H7 (cell line): ENCODE results near the gene KCTD3. TPM values are rescaled to one million over a fixed set of nuclear protein-coding genes. Genes with fewer than 3 reads are reported as not detected.

ENCODE experiments used
- DNase-seq: peaks from one replicate; pipeline ENCODE4 v3.0.0; 2012
- H3K27me3 ChIP-seq: 2 replicates; pipeline ENCODE4 v1.6.0; 2011; ENCODE audit warnings: mild to moderate bottlenecking, low read length; ENCODE audit not compliant: control insufficient read depth, insufficient read depth
- H3K36me3 ChIP-seq: replicated peaks from 2 replicates; pipeline ENCODE4 v1.5.1; 2011; ENCODE audit warnings: low read length; ENCODE audit not compliant: control insufficient read depth, insufficient read depth
- H3K4me3 ChIP-seq: 2 replicates; pipeline ENCODE4 v1.5.1; 2011; ENCODE audit warnings: low read depth, mild to moderate bottlenecking, control low read depth, low read length, moderate library complexity; ENCODE audit not compliant: insufficient read depth
- total RNA-seq: library from RNA; depleted of rRNA; stranded (reverse); fragments of >200 nt; shearing (Covaris generic); gene quantifications from 2 replicates; pipeline ENCODE4 v1.2.3, GENCODE V29; 2014

KCTD3 gene
- total RNA-seq, 1 experiment from 2014 or later = 67.9 TPM

DNA sequence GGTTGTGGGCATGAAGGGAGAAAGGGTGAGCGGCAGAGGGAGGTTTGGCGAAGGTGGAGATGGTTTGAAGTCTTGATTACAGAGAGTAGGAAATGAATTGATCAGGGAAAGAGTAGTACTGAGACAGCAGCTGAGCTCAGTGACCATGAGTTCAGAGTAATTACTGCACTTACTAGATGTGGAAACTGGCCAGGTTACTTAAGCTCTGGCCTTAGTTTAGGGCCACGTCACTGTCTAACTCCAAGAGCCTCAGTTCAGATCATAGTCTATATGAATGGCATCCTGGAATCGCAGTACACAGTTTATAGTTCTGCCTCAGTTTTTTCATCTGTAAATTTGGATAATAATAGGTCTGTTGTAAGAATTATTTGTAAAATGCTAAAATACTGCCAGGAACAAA is 78.1 kb downstream of the KCTD3 start:
- DNase-seq = no peak
- Histone ChIP-seq H3K4me3 (no peak overlapping the region), H3K36me3 (no peaks in the 10 kb centered on the region), H3K27me3 (no peaks in the 10 kb centered on the region)

DNA sequence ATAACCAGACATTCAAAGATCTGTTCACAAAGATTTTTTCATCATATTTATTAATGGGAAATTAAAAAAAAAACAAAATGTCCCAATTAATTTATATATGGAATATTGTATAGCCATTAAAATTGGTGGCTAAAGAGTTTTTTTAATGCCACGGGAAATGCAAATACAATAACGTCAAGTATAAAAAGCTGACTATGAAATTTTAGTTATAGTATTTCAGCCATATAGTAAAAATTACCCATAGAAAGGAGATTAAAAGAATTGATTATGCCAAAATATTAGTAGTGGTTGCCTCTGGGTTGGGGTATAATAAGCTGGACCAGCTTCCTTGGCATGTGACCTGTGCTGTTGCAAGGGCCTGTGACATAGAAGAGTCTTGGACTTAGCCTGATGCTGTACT is 78.8 kb downstream of the KCTD3 start:
- DNase-seq = no peak
- Histone ChIP-seq H3K27me3 (no peaks in the 10 kb centered on the region), H3K4me3 (no peak overlapping the region), H3K36me3 (no peaks in the 10 kb centered on the region)

DNA sequence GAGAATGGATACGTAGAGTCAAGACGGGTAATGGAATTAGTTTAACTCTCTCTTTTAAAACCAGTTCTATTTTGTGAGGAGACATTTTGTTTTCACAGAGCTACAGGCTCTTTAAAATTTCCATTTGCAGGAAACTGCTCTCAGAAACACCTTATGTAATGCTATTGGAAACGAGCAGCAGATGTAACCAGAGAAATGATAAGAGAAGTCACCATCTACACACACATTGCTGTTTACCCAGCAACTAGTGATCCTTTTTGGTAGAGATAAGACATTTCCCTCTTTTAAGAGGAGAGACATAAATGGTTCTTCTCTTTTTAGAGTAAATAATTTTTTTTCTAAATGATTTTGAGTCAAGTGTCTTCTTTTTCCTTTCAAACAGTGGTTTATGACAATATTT is 80.6 kb downstream of the KCTD3 start:
- Histone ChIP-seq H3K27me3 (no peaks in the 10 kb centered on the region), H3K36me3 (no peaks in the 10 kb centered on the region), H3K4me3 (no peak overlapping the region)
- no peak for DNase-seq

DNA sequence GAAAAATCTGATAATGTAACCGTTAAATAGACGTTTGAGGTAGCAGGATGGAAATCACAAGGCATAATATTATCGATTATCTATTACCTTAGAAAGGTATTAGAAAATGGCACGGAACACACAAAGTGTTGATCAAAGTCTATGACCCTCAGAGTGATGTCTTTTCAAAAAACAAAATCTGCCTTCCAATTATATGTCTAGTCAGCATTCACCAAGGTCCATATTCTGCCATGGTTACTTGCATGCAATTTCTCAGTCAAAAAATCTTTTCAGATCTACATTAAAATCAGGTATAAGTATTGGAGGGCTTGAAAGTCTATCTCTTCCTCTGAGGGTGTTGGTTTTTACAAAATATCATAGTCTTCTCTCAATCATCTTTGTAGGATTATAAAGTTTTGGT is 81.9 kb downstream of the KCTD3 start:
- H3K4me3 ChIP-seq = no peak overlapping the region
- no peak for DNase-seq
- no peaks in the 10 kb centered on the region for H3K36me3 ChIP-seq
- no peaks in the 10 kb centered on the region for H3K27me3 ChIP-seq

DNA sequence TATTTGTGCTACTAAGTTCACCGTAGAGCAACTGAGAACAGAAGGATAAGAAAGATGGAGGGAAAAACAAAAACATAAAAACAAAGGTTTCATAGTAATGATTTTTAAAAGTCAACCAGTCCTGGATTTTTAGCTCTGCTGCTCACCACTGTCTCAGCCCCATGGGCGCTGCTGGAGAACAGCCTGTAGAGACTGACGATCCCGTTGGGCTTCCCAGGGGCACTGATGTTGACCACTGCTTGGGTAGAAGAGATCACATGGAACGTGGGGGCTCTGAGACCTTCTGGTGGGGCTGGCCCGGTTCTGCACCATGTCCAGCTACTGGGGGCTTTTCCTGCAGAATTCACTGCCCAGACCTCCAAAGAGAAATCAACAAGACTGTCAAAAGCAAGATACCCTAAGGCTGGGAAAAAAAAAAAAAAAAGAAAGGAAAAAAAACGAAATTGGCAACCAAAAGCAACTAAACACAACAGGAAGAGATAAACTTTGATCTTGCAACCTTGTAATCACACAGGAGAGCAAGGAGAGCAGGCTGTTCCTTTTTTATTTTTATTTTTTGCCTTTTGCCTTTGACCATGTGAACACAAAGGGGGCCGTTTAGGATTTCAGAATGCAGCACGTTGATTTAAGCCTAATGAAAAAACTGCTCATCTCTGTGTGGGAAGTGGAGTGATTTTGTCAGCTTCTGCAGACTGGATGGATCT is 83.5 kb downstream of the KCTD3 start:
- Histone ChIP-seq H3K36me3 (no peaks in the 10 kb centered on the region), H3K27me3 (no peaks in the 10 kb centered on the region), H3K4me3 (no peak overlapping the region)
- DNase-seq = no peak

DNA sequence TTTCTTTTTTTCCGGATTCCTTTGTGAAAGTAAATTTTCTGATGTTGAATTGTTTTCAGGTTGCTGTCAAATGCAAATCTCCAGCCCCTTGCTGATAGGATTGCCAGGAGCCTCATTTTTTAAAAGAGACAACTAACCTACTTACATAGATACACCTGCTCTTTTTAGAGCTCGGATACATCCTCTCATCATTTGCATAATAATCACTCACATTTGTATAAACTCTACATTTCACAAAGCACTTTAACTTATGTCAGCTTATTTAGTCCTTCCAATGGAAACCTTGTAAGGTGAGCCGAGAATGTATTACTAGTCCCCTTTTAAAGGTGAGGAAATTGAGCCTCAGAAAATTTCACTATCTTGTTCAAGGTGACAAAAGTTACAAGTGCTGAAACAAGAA is 84.8 kb downstream of the KCTD3 start:
- no peak for DNase-seq
- H3K27me3 ChIP-seq = no peaks in the 10 kb centered on the region
- H3K4me3 ChIP-seq = no peak overlapping the region
- H3K36me3 ChIP-seq = no peaks in the 10 kb centered on the region

DNA sequence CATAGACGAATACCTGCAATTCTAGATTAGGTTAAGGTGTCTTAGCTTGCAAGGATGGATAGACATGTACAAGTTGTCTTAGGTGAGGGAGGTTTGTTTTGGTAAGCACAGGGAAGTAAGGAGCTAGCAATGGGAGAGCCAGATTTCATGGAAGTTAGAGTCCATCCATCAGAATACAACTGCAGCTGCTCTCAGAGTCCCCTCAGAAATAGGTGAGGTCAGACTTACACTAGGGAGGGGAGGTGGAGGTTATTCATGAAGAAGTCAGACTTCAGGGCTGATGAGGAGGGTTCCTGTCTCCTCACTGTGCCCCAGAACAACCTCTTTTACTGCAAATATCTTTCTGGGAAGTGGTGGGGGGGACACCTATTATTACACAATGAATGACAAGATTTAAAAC is 85.3 kb downstream of the KCTD3 start:
- Histone ChIP-seq H3K36me3 (no peaks in the 10 kb centered on the region), H3K4me3 (no peak overlapping the region), H3K27me3 (no peaks in the 10 kb centered on the region)
- no peak for DNase-seq

DNA sequence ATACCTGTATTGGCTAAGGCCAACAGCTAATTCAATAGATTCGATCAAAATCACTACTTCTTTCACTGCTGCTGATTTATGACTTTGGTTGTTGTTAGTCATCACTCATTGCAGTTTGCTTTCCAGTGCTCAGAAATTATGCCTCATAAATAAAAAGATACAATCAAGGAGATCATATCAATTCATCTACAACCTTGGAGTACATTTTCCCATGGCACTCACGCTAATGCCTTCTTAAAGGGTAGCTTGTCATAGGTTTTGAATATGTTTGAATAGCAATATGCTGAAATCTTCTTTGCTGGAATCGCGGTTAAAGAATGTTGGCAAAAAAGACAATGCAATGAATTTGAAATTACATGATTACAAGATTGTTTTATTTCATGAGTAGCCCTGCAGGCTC is 89.9 kb downstream of the KCTD3 start:
- no peak for DNase-seq
- no peaks in the 10 kb centered on the region for H3K36me3 ChIP-seq
- H3K4me3 ChIP-seq = no peak overlapping the region
- no peaks in the 10 kb centered on the region for H3K27me3 ChIP-seq

DNA sequence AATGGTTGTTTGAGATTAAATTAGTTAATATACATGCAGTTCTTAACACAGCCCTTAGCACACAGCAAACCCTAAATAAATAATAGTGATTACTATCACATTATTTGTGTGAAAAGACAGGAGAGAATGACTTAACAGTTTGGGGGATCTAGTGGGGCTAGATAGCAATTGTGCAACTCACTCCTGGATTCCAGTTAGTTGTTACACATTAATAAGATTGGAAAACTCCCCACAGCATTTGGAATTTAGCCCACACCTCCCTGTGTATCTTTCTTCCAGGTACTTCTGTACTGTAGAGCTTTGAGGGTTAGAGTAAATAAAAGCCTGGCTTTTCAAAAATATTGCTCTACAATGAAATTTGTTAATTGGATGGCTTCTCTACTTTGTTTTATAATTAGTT is 93.2 kb downstream of the KCTD3 start:
- no peak overlapping the region for H3K4me3 ChIP-seq
- H3K27me3 ChIP-seq = no peaks in the 10 kb centered on the region
- H3K36me3 ChIP-seq = no peaks in the 10 kb centered on the region
- no peak for DNase-seq

DNA sequence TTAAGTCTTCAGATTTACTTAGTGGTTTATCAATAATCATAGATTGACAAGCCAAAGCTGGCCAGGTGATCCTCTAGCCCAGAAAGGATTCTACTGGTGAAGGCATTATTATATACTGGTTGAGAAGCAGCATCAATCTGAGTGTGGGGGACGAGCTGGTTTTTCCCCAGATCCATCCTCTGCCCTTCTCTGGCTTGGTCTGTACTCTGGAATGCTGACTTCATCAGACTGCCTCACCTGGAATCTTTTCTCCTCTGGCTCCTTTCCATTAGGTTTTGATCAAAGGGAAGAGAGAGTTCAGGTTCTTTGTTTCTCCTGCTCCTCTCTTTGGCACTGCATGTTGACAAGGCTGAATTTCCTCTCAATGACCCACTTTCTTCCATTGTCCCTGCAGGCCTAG is 93.9 kb downstream of the KCTD3 start:
- Histone ChIP-seq H3K36me3 (no peaks in the 10 kb centered on the region), H3K4me3 (no peak overlapping the region), H3K27me3 (no peaks in the 10 kb centered on the region)
- no peak for DNase-seq

DNA sequence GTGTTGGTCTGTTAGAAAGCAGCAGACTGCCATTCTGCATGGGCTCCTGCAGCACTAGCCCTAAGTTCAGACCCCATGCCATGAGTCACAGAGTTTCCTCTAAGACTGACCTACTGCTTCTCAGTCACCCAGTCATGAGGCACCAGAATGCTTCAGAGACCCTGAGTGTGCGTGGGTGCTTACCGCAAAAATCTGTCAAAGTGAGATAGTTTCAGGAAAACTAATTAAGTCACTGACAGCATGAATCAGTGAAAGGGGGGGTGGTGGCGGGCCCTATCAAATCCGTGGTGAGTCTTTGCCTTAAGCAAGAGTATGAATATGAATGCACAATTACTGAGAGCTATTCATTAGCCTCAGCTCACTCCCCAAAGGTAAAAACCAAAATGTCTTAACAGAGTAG is 98.1 kb downstream of the KCTD3 start:
- no peaks in the 10 kb centered on the region for H3K36me3 ChIP-seq
- DNase-seq = no peak
- no peaks in the 10 kb centered on the region for H3K27me3 ChIP-seq
- H3K4me3 ChIP-seq = no peak overlapping the region

DNA sequence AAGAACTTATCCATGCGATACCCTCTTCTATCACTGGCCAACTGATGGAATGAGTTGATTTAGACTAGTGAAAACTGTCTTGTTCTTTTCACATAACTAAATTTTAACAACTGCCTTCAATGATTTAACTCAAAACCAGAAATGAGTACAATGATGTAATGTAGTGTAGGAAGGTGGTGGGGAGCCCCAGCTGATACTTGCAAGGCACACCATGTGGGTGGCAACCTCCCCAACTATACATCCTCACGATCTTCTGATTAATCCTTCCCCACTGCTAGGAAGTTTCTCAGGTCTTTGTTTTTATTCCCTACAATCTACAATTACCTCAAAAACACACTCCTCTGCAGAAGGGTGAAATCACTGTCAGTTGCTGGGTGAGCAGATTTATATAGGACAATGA is 100.7 kb downstream of the KCTD3 start:
- H3K4me3 ChIP-seq = no peak overlapping the region
- no peaks in the 10 kb centered on the region for H3K27me3 ChIP-seq
- no peak for DNase-seq
- no peaks in the 10 kb centered on the region for H3K36me3 ChIP-seq

DNA sequence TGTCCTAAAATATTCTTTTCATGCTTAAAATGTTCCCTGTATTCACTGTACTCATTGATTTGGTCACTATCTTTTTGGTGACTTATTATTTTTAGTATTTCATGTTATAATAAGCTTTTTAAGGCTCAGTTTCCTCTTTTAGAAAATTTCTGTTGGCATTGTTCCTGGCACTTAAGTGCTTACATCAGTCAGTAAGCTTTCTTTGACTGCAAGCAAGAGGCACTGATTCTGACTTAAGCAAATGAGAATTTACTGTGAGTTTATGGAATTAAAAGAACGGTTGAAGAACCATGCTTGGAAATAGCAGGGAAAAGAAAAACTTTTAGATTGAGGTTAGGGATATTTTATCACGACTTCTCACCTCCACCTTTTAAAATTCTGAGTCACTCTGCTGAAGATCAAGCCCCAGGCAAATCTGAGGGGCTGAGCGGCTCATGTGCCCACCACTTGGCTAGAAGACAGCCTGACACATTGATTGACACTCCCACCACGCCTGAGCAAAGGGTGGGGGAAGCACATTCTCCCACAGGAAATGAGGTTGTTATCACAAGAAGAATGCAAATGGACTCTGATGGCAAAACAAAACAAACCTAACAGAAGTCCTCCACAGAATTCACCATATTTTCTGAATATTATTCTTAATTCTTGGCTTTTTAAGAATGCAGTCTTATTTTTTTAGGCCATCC is 102.8 kb downstream of the KCTD3 start:
- Histone ChIP-seq H3K4me3 (no peak overlapping the region), H3K27me3 (no peaks in the 10 kb centered on the region), H3K36me3 (no peaks in the 10 kb centered on the region)
- DNase-seq = no peak
